HEK293T (cell line): Measurements from ENCODE around the gene PATZ1.

ENCODE experiments used
- FOXA1 ChIP-seq: fragments of 450-650 bp; IDR thresholded peaks from 2 replicates; pipeline ENCODE4 v1.6.1; 2016; ENCODE audit warnings: mild to moderate bottlenecking
- NFRKB ChIP-seq: fragments of 450-650 bp; IDR thresholded peaks from 2 replicates; pipeline ENCODE4 v1.6.1; 2016; ENCODE audit warnings: mild to moderate bottlenecking, moderate library complexity
- PKNOX1 ChIP-seq: fragments of 450-650 bp; IDR thresholded peaks from 2 replicates; pipeline ENCODE4 v1.6.1; 2016
- SP1 ChIP-seq: fragments of 450-650 bp; IDR thresholded peaks from 2 replicates; pipeline ENCODE4 v1.6.1; 2017
- SUZ12 ChIP-seq: fragments of 450-650 bp; IDR thresholded peaks from 2 replicates; pipeline ENCODE4 v1.6.1; 2016; ENCODE audit warnings: mild to moderate bottlenecking

GRCh38 chr22:31313366-31314147 lies 32.6 kb downstream of the PATZ1 start:
- no peak for TF ChIP-seq NFRKB
- no peak for TF ChIP-seq SP1
- TF ChIP-seq FOXA1: no peak
- TF ChIP-seq PKNOX1: no peak
- TF ChIP-seq SUZ12: no peak
